Neural cell (in vitro differentiated cells): ENCODE results near the gene DENND6A.

Experiments
- CTCF ChIP-seq: fragments of 450-650 bp; IDR thresholded peaks from 2 replicates; pipeline ENCODE4 v1.5.1; 2014; ENCODE audit warnings: antibody characterized with exemption, mild to moderate bottlenecking, moderate library complexity; ENCODE audit not compliant: poor library complexity, severe bottlenecking
- EP300 ChIP-seq: fragments of 450-650 bp; conservative IDR thresholded peaks from 2 replicates; pipeline ENCODE4 v1.6.1; 2014; ENCODE audit warnings: antibody characterized with exemption, mild to moderate bottlenecking, moderate library complexity; ENCODE audit not compliant: poor library complexity, severe bottlenecking
- EZH2 ChIP-seq: fragments of 200-600, 300-800 bp; shearing (Covaris generic), sonication (generic); IDR thresholded peaks from 2 replicates; pipeline ENCODE4 v1.6.1; 2014; ENCODE audit warnings: antibody characterized with exemption, low read length, borderline replicate concordance, mild to moderate bottlenecking; ENCODE audit not compliant: insufficient read depth, poor library complexity, severe bottlenecking
- MXI1 ChIP-seq: fragments of 450-650 bp; conservative IDR thresholded peaks from 2 replicates; pipeline ENCODE4 v1.6.1; 2014; ENCODE audit warnings: antibody characterized with exemption, mild to moderate bottlenecking; ENCODE audit not compliant: poor library complexity, severe bottlenecking
- POLR2AphosphoS5 ChIP-seq: IDR thresholded peaks from 2 replicates; pipeline ENCODE4 v1.6.1; 2012
- RAD21 ChIP-seq: fragments of 450-650 bp; conservative IDR thresholded peaks from 2 replicates; pipeline ENCODE4 v1.6.1; 2014; ENCODE audit warnings: antibody characterized with exemption, mild to moderate bottlenecking, moderate library complexity
- REST ChIP-seq: IDR thresholded peaks from 2 replicates; pipeline ENCODE4 v1.6.1; 2012; ENCODE audit warnings: borderline replicate concordance
- SMC3 ChIP-seq: fragments of 450-650 bp; conservative IDR thresholded peaks from 2 replicates; pipeline ENCODE4 v1.6.1; 2014; ENCODE audit warnings: antibody characterized with exemption, mild to moderate bottlenecking, moderate library complexity; ENCODE audit not compliant: poor library complexity
- TAF1 ChIP-seq: IDR thresholded peaks from 2 replicates; pipeline ENCODE4 v1.6.1; 2012; ENCODE audit warnings: low read depth

GRCh38 chr3:57694146-57694545 lies 1.3 kb upstream of the DENND6A start:
- TF ChIP-seq CTCF (no peak), POLR2AphosphoS5 (no peak), TAF1 (no peak), REST (no peak), EZH2 (no peak), EP300 (no peak), MXI1 (no peak), RAD21 (no peak), SMC3 (no peak)
